ENCODE measurements around the gene EXOSC10.
"Not testable (repeated sequence)": the region's sequence is repeated elsewhere in the genome, so short reads cannot be mapped to it uniquely, and the experiment has no call there.

EXOSC10 gene

GRCh38 chr1:11109047-11109760, 9.5 kb upstream of the EXOSC10 start:
- DNase-seq (ENCODE audit: low read depth in 4 of 4, low spot score in 1 of 4) = no peak

- DNase-seq (ENCODE audit: low read depth in 4 of 4, low spot score in 1 of 4) = no peak
These were observed 7.9 kb upstream of the EXOSC10 start for GRCh38 chr1:11107599-11107998.

- DNase-seq (ENCODE audit: low read depth in 4 of 4, low spot score in 1 of 4) = no peak
These were observed 5.9 kb upstream of the EXOSC10 start for GRCh38 chr1:11105586-11105985.

- DNase-seq (ENCODE audit: low read depth in 4 of 4, low spot score in 1 of 4) = no peak
These were observed 1.7 kb upstream of the EXOSC10 start for GRCh38 chr1:11101347-11101746.

GRCh38 chr1:11100806-11101205, 1.1 kb upstream of the EXOSC10 start:
- not testable (repeated sequence) for DNase-seq (ENCODE audit: low read depth in 4 of 4, low spot score in 1 of 4)

GRCh38 chr1:11100149-11100493, 452 bp upstream of the EXOSC10 start:
- no peak for DNase-seq (ENCODE audit: low read depth in 4 of 4, low spot score in 1 of 4)

GRCh38 chr1:11098931-11099309, 749 bp downstream of the EXOSC10 start:
- DNase-seq (ENCODE audit: low read depth in 4 of 4, low spot score in 1 of 4) = no peak

- not testable (repeated sequence) for DNase-seq (ENCODE audit: low read depth in 4 of 4, low spot score in 1 of 4)
These were observed 15.9 kb downstream of the EXOSC10 start for GRCh38 chr1:11083784-11084183.

- DNase-seq (ENCODE audit: low read depth in 4 of 4, low spot score in 1 of 4) = no peak
These were observed 18.7 kb downstream of the EXOSC10 start for GRCh38 chr1:11080931-11081330.

GRCh38 chr1:11078631-11079030, 21.0 kb downstream of the EXOSC10 start:
- no peak for DNase-seq (ENCODE audit: low read depth in 4 of 4, low spot score in 1 of 4)

GRCh38 chr1:11073398-11073797, 26.3 kb downstream of the EXOSC10 start:
- DNase-seq (ENCODE audit: low read depth in 4 of 4, low spot score in 1 of 4) = not testable (repeated sequence)

- no peak for DNase-seq (ENCODE audit: low read depth in 4 of 4, low spot score in 1 of 4)
These were observed 27.3 kb downstream of the EXOSC10 start for GRCh38 chr1:11072216-11072917.

GRCh38 chr1:11071463-11072215, 28.0 kb downstream of the EXOSC10 start:
- no peak for DNase-seq (ENCODE audit: low read depth in 4 of 4, low spot score in 1 of 4)

- DNase-seq (ENCODE audit: low read depth in 4 of 4, low spot score in 1 of 4) = no peak
These were observed 28.8 kb downstream of the EXOSC10 start for GRCh38 chr1:11070876-11071275.

- DNase-seq (ENCODE audit: low read depth in 4 of 4, low spot score in 1 of 4) = no peak
These were observed 30.8 kb downstream of the EXOSC10 start for GRCh38 chr1:11068600-11069473.

- DNase-seq (ENCODE audit: low read depth in 4 of 4, low spot score in 1 of 4) = no peak
These were observed 31.7 kb downstream of the EXOSC10 start for GRCh38 chr1:11067716-11068599.

- DNase-seq (ENCODE audit: low read depth in 4 of 4, low spot score in 1 of 4) = no peak
These were observed 33.9 kb downstream of the EXOSC10 start for GRCh38 chr1:11065796-11066195.

GRCh38 chr1:11064942-11065341, 34.7 kb downstream of the EXOSC10 start:
- DNase-seq (ENCODE audit: low read depth in 4 of 4, low spot score in 1 of 4) = no peak

GRCh38 chr1:11063937-11064537, 35.6 kb downstream of the EXOSC10 start:
- not testable (repeated sequence) for DNase-seq (ENCODE audit: low read depth in 4 of 4, low spot score in 1 of 4)

GRCh38 chr1:11062965-11063401, 36.7 kb downstream of the EXOSC10 start:
- DNase-seq (ENCODE audit: low read depth in 4 of 4, low spot score in 1 of 4) = no peak
